A673 (cell line): ENCODE measurements around the gene ATP2B2.

Source experiments
- EZH2 ChIP-seq: fragments of 200-600 bp; sonication (generic); IDR thresholded peaks from 2 replicates; pipeline ENCODE4 v1.6.1; 2017; ENCODE audit warnings: borderline replicate concordance, low read depth, mild to moderate bottlenecking, mixed read lengths, antibody characterized with exemption, low read length; ENCODE audit not compliant: poor library complexity, severe bottlenecking
- TF ChIP-seq, protein P1 (sequence below): fragments of 300-800, 200-600 bp; sonication (generic); conservative IDR thresholded peaks from 2 replicates; pipeline ENCODE4 v1.5.1; 2017; ENCODE audit warnings: low read depth, mild to moderate bottlenecking, antibody characterized with exemption, low read length, moderate library complexity, mixed read lengths

DNA sequence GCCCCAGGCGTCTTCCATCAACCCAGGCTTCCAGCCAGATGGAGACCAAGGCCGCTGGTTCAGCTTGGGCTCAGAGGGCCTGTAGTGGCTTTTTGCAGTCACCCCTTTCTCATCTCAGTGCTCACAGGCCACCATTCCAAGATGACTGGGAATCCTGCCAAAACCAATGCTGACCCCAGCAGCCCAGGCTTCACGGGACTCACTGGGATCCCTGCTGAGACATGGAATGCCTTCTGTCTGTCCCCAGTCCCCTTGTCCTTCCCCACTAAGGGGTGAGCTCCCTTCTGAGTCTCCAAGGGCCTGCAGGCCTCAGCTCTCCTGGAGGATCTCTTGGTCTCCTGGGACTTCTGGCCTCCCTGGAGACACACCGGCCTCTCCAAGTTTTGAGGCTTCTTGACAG is 107.0 kb downstream of the ATP2B2 start:
- TF ChIP-seq EZH2 = no peak
- TF ChIP-seq, protein P1, sequence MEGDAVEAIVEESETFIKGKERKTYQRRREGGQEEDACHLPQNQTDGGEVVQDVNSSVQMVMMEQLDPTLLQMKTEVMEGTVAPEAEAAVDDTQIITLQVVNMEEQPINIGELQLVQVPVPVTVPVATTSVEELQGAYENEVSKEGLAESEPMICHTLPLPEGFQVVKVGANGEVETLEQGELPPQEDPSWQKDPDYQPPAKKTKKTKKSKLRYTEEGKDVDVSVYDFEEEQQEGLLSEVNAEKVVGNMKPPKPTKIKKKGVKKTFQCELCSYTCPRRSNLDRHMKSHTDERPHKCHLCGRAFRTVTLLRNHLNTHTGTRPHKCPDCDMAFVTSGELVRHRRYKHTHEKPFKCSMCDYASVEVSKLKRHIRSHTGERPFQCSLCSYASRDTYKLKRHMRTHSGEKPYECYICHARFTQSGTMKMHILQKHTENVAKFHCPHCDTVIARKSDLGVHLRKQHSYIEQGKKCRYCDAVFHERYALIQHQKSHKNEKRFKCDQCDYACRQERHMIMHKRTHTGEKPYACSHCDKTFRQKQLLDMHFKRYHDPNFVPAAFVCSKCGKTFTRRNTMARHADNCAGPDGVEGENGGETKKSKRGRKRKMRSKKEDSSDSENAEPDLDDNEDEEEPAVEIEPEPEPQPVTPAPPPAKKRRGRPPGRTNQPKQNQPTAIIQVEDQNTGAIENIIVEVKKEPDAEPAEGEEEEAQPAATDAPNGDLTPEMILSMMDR = no peak
